RWPE1 (cell line): ENCODE results near the gene AURKAIP1.
"Not testable (repeated sequence)": the region's sequence is repeated elsewhere in the genome, so short reads cannot be mapped to it uniquely, and the experiment has no call there.

Experiments
- CTCF ChIA-PET: fragments of 350-600 bp; sonication (Branson Sonifier 250); formaldehyde crosslinking; extraction: SDS; loops from one replicate; lab custom pipeline; 2021; lab: Yijun Ruan, JAX
- POLR2A ChIA-PET: fragments of 400-600 bp; formaldehyde crosslinking; extraction: SDS; loops from one replicate; lab custom pipeline; 2020; ENCODE audit warnings: antibody characterized with exemption; ENCODE audit not compliant: low non-redundant PET; lab: Yijun Ruan, JAX
- DNase-seq: peaks from one replicate; pipeline ENCODE4 v3.0.0; 2012; ENCODE audit warnings: low spot score
- H3K27ac ChIP-seq: fragments of 450-650 bp; 2 replicates; pipeline ENCODE4 v1.5.1; 2017
- TF ChIP-seq, protein P1 (sequence below): fragments of 450-650 bp; conservative IDR thresholded peaks from 2 replicates; pipeline ENCODE4 v1.5.1; 2017; ENCODE audit warnings: low read depth, mild to moderate bottlenecking

AURKAIP1 gene

DNA sequence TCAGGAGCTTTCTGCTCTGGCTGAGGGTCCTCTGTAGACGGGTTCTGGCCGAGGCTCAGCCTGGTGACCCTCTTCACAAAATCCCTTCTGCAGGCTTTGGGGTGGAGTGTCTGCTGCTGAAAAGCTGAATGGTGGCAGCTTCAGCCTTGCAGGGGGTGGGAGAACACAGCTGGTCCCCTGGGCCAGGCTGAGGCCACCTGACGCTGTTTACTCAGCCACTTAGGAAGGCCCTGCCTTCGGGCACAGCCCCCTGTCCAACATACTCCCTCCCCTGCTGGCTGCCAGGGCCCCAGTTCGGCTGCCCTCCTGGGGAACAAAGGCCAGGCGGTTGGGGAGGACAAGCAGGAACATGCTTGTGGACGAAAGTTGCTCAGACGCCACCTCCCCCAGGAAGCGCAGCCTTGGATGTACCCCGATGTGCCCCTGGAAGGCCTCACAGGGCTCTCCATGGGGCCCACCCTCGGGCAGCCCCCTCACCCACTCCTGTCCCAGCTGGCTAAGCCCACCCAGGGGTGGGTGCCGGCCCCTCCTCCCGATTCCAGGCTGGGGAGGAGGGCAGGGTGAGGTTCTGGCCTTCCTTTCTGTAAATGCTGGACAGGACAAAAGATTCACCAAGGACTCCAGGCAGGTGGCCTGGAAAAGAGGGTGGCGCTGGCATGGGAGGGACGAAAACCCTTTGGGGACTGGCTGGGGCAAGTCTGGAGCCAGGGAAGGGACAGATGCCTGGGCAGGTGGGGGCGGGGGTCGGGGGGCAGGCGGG lies 46.3 kb upstream of the AURKAIP1 start, which contains the start of gene ANKRD65:
Gene ANKRD65, minus strand, starts transcription at position 130 of the 760 bp plus-strand sequence. CDS start 271 bp downstream, outside the sequence.
- DNase-seq, result peak; percentile 64

DNA sequence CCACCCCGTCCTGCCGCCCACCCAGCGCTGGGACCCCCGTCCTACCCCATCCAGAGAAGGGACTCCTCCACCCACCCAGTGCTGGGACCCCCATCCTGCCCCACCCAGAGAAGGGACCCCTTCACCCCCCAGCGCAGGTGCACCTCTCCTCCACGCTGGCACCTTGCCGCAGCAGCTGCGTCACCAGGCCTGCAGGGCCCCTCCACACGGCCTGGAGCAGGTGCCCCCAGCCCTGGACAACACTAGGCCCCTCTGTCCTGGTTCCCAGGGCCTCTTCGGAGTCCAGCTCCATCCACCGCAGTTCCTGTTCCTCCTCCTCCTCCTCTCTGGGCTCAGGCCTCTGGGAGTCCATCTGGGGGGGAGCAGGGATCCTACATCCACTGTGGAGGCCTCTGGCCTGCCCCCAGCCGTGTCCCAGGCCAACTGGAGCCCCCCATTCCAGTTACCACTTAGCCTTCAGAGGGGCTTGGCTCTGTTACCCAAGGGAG lies 45.7 kb upstream of the AURKAIP1 start:
- TF ChIP-seq, protein P1, sequence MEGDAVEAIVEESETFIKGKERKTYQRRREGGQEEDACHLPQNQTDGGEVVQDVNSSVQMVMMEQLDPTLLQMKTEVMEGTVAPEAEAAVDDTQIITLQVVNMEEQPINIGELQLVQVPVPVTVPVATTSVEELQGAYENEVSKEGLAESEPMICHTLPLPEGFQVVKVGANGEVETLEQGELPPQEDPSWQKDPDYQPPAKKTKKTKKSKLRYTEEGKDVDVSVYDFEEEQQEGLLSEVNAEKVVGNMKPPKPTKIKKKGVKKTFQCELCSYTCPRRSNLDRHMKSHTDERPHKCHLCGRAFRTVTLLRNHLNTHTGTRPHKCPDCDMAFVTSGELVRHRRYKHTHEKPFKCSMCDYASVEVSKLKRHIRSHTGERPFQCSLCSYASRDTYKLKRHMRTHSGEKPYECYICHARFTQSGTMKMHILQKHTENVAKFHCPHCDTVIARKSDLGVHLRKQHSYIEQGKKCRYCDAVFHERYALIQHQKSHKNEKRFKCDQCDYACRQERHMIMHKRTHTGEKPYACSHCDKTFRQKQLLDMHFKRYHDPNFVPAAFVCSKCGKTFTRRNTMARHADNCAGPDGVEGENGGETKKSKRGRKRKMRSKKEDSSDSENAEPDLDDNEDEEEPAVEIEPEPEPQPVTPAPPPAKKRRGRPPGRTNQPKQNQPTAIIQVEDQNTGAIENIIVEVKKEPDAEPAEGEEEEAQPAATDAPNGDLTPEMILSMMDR, result no peak
- peak overlapping the region; percentile 75 for H3K27ac ChIP-seq
- ChIA-PET CTCF (interaction anchor here (0.9 to 1.4 kb wide), 2 partner anchors 13 to 21 kb away, joined by 3 read pairs; no protein-coding TSS in a partner anchor), POLR2A (interaction anchor here (0.9 kb wide), 1 partner anchor 13 kb away, joined by 3 read pairs; no protein-coding TSS in a partner anchor)
- no peak for DNase-seq

More for the DNA sequence above, 46.3 kb upstream of the AURKAIP1 start, which contains the start of gene ANKRD65:
- ChIA-PET CTCF (interaction anchor here (0.5 to 1.4 kb wide), 3 partner anchors 14 to 69 kb away, joined by 3 read pairs; no protein-coding TSS in a partner anchor), POLR2A (interaction anchor here (0.9 kb wide), 1 partner anchor 13 kb away, joined by 3 read pairs; no protein-coding TSS in a partner anchor)
- H3K27ac ChIP-seq, result peak within 1 kb of the TSS; percentile 75
- TF ChIP-seq, protein P1, result no peak

DNA sequence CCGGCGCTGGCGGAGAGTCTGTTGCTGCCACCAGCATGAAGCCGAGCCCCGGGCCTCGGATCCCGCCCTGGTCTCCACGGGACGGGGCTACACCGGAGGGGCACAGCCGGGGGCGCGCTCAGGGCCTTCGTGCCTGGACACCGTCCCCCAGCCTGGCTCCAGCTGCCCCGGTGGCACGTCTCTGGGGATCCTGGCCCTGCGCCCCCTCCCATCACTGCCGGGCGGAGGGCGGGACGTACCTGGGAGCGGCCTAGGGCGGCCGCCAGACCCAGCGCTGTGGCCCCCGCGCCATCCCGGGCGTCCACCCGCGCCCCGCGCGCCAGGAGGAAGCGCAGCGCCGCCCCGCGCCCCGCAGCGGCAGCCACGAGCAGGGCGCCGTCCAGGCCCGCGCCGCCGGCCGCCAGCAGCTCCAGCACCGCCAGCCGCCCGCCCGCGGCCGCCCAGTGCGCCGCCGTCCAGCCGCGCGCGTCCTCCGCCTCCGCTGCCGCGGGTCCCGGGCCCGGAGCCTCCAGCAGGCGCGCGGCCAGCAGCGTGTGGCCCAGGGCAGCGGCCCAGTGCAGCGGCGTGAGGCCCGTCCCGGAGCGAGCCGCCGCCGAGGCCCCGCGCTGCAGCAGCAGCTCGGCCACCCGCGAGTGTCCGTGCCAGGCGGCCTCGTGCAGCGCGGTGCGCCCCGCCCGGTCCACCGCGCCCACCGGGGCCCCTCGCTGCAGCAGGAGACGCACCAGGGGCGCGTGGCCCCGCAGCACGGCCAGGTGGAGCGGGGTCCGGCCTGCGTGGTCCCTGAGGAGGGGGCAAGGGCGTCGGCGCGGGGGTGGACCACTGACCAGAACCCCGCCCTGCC lies 45.0 kb upstream of the AURKAIP1 start:
- ChIA-PET POLR2A (no interaction called here), CTCF (interaction anchor here (1.4 kb wide), 1 partner anchor 12 kb away, joined by 3 read pairs; no protein-coding TSS in a partner anchor)
- TF ChIP-seq, protein P1, result 0 out of 2 replicates have a peak, but pooled peaks have one; percentile 10
- DNase-seq, result no peak
- peak overlapping the region; percentile 75; the same call in 1 of the 2 replicates for H3K27ac ChIP-seq

- TF ChIP-seq, protein P1, result no peak
- DNase-seq, result no peak
- ChIA-PET POLR2A (interaction anchor here (0.6 kb wide), 1 partner anchor 23 kb away, joined by 8 read pairs; no protein-coding TSS in a partner anchor), CTCF (interaction anchor here (0.7 kb wide), 1 partner anchor 47 kb away, joined by 3 read pairs; no protein-coding TSS in a partner anchor)
- no peak overlapping the region for H3K27ac ChIP-seq
These were observed 44.4 kb upstream of the AURKAIP1 start for GRCh38 chr1:1419363-1419812.

DNA sequence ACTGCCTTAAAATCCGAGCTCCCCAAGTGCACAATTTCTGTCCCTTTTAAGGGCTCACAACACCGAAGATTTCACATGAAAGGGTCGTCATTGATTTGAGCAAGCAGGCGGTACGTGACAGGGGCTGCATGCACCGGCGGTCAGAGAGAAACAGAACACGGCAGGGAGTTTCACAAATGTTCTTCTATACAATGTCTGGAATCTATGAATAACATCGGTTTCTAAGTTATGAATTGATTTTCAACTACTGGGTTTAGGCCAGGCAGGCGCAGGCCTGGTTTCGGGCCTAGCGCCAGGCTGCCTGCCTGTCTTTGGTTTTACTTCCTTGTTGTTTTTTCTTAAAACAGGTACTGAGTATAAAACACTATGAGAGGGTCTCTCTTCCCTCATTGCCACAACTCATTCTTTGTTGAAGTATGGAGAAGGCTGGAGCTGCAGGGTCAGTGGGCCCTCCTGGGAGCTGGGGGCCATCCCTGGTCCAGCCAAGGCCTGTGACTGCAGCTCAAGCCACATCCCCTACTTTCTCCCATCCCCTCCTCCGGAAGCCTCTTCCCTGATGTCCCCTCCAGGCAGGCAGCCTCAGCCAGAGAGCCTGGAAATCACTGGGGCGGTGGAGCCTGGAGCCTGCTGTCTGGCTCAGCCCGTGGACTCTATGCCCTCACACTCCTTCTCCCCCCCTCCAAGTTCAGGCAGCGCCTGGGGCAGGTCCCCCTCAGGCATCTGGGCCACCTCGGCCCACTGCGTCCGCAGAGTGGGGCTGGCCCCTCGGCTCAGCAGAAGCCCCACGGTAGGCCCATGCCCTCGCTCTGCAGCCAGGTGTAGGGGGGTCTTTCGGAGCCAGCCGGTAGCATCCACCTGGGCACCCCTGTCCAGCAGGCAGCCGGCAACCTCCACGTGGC lies 43.7 kb upstream of the AURKAIP1 start:
- DNase-seq, result no peak
- POLR2A ChIA-PET, result interaction anchor here (0.6 kb wide), 1 partner anchor 22 kb away, joined by 8 read pairs; no protein-coding TSS in a partner anchor

DNA sequence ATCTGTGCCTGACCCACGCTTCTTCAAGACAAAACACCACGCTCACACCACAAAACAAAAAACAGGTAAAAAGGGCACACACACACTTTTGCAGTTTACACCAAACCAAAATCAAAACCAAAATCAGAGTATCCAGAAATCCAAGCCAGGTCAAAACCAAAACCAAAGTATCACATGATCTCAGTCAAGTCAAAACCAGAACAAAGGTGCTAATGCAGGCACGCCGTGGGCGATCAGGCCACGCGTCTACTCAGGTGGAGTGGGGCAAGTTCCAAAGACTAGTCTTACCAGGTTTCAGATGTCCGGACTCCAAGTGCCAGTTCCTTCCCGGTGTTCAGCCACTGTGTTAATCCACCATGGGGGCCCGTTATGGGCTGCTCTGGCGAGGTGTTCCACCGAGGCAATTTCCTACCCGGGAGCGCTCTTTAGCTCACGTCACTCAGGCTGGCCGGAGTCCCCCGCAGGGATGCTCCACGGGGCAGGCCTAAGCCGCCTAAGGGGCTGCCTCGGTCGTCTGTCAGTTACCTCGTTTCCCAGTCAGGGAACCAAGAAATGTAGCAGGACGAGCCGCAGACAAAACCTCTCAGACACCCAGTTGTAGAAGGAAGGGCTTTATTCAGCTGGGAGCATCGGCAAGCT lies 42.9 kb upstream of the AURKAIP1 start:
- DNase-seq, H3K27ac ChIP-seq, CTCF ChIA-PET, POLR2A ChIA-PET: not testable (repeated sequence)

More for the DNA sequence above, 43.7 kb upstream of the AURKAIP1 start:
- CTCF ChIA-PET, result interaction anchor here (0.7 kb wide), 1 partner anchor 46 kb away, joined by 3 read pairs; no protein-coding TSS in a partner anchor
- H3K27ac ChIP-seq, result 0 out of 2 replicates have a peak overlapping the region, but pooled peaks have one; percentile 5
- TF ChIP-seq, protein P1, result no peak

- DNase-seq, CTCF ChIA-PET, H3K27ac ChIP-seq, POLR2A ChIA-PET: not testable (repeated sequence)
These were observed 42.4 kb upstream of the AURKAIP1 start for GRCh38 chr1:1417396-1417795.
